HepG2 (cell line): ENCODE results near the gene CEP68. TPM values are rescaled to one million over a fixed set of nuclear protein-coding genes. Genes with fewer than 3 reads are reported as not detected.

Experiments
- CC2D1A ChIP-seq: sonication (generic); formaldehyde crosslinking; IDR thresholded peaks from 2 replicates; pipeline ENCODE4 v1.8.1; 2023; ENCODE audit warnings: mild to moderate bottlenecking, missing genetic modification reagents
- HHEX ChIP-seq: IDR thresholded peaks from 2 replicates; pipeline ENCODE4 v1.6.1; 2016; ENCODE audit warnings: control low read depth
- KAT2B ChIP-seq: fragments of 150-350 bp; IDR thresholded peaks from 2 replicates; pipeline ENCODE4 v1.6.1; 2014; ENCODE audit warnings: low read depth, low read length, borderline replicate concordance
- MIER2 ChIP-seq: IDR thresholded peaks from 2 replicates; pipeline ENCODE4 v1.6.1; 2016; ENCODE audit warnings: missing biosample characterization, missing genetic modification reagents
- NFIC ChIP-seq: IDR thresholded peaks from 2 replicates; pipeline ENCODE4 v1.6.1; 2012; ENCODE audit warnings: mild to moderate bottlenecking, low read length, inconsistent platforms
- PHF8 ChIP-seq: sonication (generic); formaldehyde crosslinking; IDR thresholded peaks from 2 replicates; pipeline ENCODE4 v1.5.0; 2020; ENCODE audit warnings: missing genetic modification reagents
- POLR2G ChIP-seq: fragments of 200-400 bp; formaldehyde crosslinking; IDR thresholded peaks from 2 replicates; pipeline ENCODE4 v1.6.1; 2018; ENCODE audit warnings: mild to moderate bottlenecking, low read depth, low read length, moderate library complexity
- PRPF4 ChIP-seq: fragments of 200-400 bp; formaldehyde crosslinking; IDR thresholded peaks from 2 replicates; pipeline ENCODE4 v1.6.1; 2016; ENCODE audit warnings: low read length, low read depth; ENCODE audit not compliant: poor library complexity, severe bottlenecking
- SKI ChIP-seq: fragments of 450-650 bp; IDR thresholded peaks from one replicate; pipeline ENCODE4 v1.6.1; 2018; ENCODE audit warnings: mild to moderate bottlenecking; ENCODE audit not compliant: partially characterized antibody
- TAF15 ChIP-seq: fragments of 200-400 bp; formaldehyde crosslinking; IDR thresholded peaks from one replicate; pipeline ENCODE4 v1.6.1; 2018; ENCODE audit warnings: mild to moderate bottlenecking, low read depth, low read length; ENCODE audit not compliant: poor library complexity, severe bottlenecking
- YEATS2 ChIP-seq: sonication (generic); formaldehyde crosslinking; IDR thresholded peaks from 2 replicates; pipeline ENCODE4 v1.4.0; 2020; ENCODE audit warnings: missing genetic modification reagents, borderline replicate concordance
- ZNF207 ChIP-seq: fragments of 450-650 bp; IDR thresholded peaks from 2 replicates; pipeline ENCODE4 v1.6.1; 2016; ENCODE audit warnings: antibody characterized with exemption, borderline replicate concordance
- ZNF564 ChIP-seq: sonication (generic); formaldehyde crosslinking; IDR thresholded peaks from 2 replicates; pipeline ENCODE4 v1.8.1; 2023; ENCODE audit warnings: mild to moderate bottlenecking, missing genetic modification reagents
- ZNF720 ChIP-seq: sonication (generic); formaldehyde crosslinking; IDR thresholded peaks from 2 replicates; pipeline ENCODE4 v1.4.0; 2020; ENCODE audit warnings: missing genetic modification reagents
- ZNF790 ChIP-seq: sonication (generic); formaldehyde crosslinking; IDR thresholded peaks from 2 replicates; pipeline ENCODE4 v1.8.0; 2022; ENCODE audit warnings: missing genetic modification reagents, mild to moderate bottlenecking, borderline replicate concordance
- polyA plus RNA-seq, 8 experiments: library from polyadenylated mRNA; depleted of rRNA in 3 of 8; stranded (reverse) in 7 of 8; unstranded in 1 of 8; fragments of >200 nt; fragmentation: Illumina TruSeq in 4 of 8; extraction: Trizol in 4 of 8; gene quantifications; 2 replicates each; pipeline versions ENCODE4 v1.2.1 to v1.2.3, GENCODE V29; 2011 to 2016; ENCODE audit warnings: low read depth in 4 of 8, missing spikeins in 1 of 8, mixed read lengths in 1 of 8; ENCODE audit not compliant: insufficient read depth in 1 of 8
- total RNA-seq, 5 experiments: library from RNA; depleted of rRNA; stranded (reverse); fragments of >200 nt; fragmentation: Illumina TruSeq; extraction: Trizol; gene quantifications; 2 replicates each; pipeline ENCODE4 v1.2.3, GENCODE V29; 2016; ENCODE audit warnings: low read depth in 1 of 5
- TF ChIP-seq, protein P1 (sequence below): sonication (generic); formaldehyde crosslinking; IDR thresholded peaks from 2 replicates; pipeline ENCODE4 v1.5.0; 2020; ENCODE audit warnings: mild to moderate bottlenecking, missing genetic modification reagents, borderline replicate concordance
- TF ChIP-seq, protein P2 (sequence below): sonication (generic); formaldehyde crosslinking; IDR thresholded peaks from 2 replicates; pipeline ENCODE4 v1.8.0; 2023; ENCODE audit warnings: mild to moderate bottlenecking, missing genetic modification reagents
- TF ChIP-seq, protein P3 (sequence below): sonication (generic); formaldehyde crosslinking; IDR thresholded peaks from 2 replicates; pipeline ENCODE4 v1.9.0; 2022; ENCODE audit warnings: missing genetic modification reagents, mild to moderate bottlenecking, borderline replicate concordance
- TF ChIP-seq, protein P4 (sequence below): sonication (generic); formaldehyde crosslinking; IDR thresholded peaks from 2 replicates; pipeline ENCODE4 v1.8.0; 2022; ENCODE audit warnings: missing genetic modification reagents, mild to moderate bottlenecking, borderline replicate concordance

The CEP68 gene
- total and polyA plus RNA-seq, 2 of the 13 experiments (the other 11 are each of a cell fraction or from before 2014, with no cell fraction given) = 5.7 to 9.3 TPM

DNA sequence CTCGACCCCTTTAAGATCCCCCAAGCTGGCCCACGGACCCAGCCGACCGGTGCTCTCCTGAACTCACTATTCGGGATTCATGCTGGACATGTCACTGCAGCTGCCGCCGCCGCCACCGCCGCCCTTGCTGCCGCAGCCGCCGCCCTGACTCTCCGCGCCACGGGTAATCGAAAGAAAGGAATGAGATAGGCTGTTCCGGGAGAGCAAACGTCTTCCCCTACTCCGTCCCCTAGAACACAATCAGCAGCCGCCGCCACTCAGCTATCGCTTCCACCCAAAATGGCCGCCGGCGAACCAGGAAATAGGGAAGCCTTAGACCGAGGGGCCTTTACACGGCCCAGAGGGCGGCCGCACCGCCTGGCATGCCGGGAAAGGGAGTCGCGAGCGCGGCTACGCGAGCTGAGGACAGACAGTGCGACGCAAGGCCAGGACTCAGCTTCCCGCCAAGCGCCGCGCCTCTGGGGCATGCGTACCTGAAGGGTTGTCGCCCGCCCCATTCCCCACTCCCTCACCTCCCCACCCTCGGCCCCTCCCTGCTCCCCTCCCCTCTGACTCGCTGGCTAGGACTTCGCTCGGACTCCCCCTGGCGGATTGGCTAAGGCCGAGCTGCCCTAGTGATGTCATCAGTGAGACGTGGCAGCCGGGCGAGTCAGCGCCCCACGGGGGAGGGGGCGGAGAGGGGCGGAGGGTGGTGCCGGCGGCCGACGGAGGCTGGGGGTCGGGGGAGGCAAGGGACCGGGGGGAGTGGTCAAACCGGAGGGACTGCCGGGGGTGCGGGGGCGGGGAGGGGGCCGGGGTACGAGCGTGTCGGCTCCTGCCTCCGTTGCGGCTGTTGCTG lies 73.8 kb downstream of the CEP68 start, which contains the start of gene RAB1A (continued):
- TF ChIP-seq, protein P1, sequence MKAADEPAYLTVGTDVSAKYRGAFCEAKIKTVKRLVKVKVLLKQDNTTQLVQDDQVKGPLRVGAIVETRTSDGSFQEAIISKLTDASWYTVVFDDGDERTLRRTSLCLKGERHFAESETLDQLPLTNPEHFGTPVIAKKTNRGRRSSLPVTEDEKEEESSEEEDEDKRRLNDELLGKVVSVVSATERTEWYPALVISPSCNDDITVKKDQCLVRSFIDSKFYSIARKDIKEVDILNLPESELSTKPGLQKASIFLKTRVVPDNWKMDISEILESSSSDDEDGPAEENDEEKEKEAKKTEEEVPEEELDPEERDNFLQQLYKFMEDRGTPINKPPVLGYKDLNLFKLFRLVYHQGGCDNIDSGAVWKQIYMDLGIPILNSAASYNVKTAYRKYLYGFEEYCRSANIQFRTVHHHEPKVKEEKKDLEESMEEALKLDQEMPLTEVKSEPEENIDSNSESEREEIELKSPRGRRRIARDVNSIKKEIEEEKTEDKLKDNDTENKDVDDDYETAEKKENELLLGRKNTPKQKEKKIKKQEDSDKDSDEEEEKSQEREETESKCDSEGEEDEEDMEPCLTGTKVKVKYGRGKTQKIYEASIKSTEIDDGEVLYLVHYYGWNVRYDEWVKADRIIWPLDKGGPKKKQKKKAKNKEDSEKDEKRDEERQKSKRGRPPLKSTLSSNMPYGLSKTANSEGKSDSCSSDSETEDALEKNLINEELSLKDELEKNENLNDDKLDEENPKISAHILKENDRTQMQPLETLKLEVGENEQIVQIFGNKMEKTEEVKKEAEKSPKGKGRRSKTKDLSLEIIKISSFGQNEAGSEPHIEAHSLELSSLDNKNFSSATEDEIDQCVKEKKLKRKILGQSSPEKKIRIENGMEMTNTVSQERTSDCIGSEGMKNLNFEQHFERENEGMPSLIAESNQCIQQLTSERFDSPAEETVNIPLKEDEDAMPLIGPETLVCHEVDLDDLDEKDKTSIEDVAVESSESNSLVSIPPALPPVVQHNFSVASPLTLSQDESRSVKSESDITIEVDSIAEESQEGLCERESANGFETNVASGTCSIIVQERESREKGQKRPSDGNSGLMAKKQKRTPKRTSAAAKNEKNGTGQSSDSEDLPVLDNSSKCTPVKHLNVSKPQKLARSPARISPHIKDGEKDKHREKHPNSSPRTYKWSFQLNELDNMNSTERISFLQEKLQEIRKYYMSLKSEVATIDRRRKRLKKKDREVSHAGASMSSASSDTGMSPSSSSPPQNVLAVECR (CRISPR knock-in tag) = peak; percentile 90
- TF ChIP-seq HHEX (CRISPR knock-in tag) = no peak
- peak; percentile 72; the same call in 1 of the 2 replicates for TF ChIP-seq ZNF564 (CRISPR knock-in tag)
- TF ChIP-seq, protein P2, sequence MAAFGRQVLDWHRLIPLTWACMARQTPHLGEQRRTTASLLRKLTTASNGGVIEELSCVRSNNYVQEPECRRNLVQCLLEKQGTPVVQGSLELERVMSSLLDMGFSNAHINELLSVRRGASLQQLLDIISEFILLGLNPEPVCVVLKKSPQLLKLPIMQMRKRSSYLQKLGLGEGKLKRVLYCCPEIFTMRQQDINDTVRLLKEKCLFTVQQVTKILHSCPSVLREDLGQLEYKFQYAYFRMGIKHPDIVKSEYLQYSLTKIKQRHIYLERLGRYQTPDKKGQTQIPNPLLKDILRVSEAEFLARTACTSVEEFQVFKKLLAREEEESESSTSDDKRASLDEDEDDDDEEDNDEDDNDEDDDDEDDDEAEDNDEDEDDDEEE (CRISPR knock-in tag) = no peak
- TF ChIP-seq, protein P3, sequence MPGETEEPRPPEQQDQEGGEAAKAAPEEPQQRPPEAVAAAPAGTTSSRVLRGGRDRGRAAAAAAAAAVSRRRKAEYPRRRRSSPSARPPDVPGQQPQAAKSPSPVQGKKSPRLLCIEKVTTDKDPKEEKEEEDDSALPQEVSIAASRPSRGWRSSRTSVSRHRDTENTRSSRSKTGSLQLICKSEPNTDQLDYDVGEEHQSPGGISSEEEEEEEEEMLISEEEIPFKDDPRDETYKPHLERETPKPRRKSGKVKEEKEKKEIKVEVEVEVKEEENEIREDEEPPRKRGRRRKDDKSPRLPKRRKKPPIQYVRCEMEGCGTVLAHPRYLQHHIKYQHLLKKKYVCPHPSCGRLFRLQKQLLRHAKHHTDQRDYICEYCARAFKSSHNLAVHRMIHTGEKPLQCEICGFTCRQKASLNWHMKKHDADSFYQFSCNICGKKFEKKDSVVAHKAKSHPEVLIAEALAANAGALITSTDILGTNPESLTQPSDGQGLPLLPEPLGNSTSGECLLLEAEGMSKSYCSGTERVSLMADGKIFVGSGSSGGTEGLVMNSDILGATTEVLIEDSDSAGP (CRISPR knock-in tag) = peak; percentile 87
- no peak for TF ChIP-seq KAT2B
- peak; percentile 92 for TF ChIP-seq POLR2G
- no peak for TF ChIP-seq MIER2 (CRISPR knock-in tag)
- no peak for TF ChIP-seq CC2D1A (CRISPR knock-in tag)
- TF ChIP-seq ZNF207 = no peak
- TF ChIP-seq NFIC = no peak
- 0 out of 2 replicates have a peak, but pooled peaks have one; percentile 15 for TF ChIP-seq ZNF790
- no peak for TF ChIP-seq PRPF4
- TF ChIP-seq, protein P4, sequence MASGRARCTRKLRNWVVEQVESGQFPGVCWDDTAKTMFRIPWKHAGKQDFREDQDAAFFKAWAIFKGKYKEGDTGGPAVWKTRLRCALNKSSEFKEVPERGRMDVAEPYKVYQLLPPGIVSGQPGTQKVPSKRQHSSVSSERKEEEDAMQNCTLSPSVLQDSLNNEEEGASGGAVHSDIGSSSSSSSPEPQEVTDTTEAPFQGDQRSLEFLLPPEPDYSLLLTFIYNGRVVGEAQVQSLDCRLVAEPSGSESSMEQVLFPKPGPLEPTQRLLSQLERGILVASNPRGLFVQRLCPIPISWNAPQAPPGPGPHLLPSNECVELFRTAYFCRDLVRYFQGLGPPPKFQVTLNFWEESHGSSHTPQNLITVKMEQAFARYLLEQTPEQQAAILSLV (CRISPR knock-in tag) = peak; percentile 85
- TF ChIP-seq SKI = peak; percentile 15
- no peak for TF ChIP-seq ZNF720 (CRISPR knock-in tag)
- TF ChIP-seq PHF8 (CRISPR knock-in tag) = peak; percentile 86
- peak; percentile 73 for TF ChIP-seq YEATS2
- TF ChIP-seq TAF15 = peak; percentile 86
